Heart right ventricle (tissue), 16 donors: ENCODE data around the gene ARL15. TPM values are rescaled to one million over a fixed set of nuclear protein-coding genes. Genes with fewer than 3 reads are reported as not detected.

Source experiments
- ATAC-seq, 8 donors: fragments of 200-7000 bp; cut with Tn5 transposase; one replicate each; pipeline ENCODE4 v1.9.1; 2020; ENCODE audit warnings: mild to moderate bottlenecking in 8 of 8, moderate library complexity in 8 of 8, moderate number of reproducible peaks in 1 of 8
- DNase-seq, 2 donors: peaks; one replicate each; pipeline ENCODE4 v3.0.0-alpha.2; 2020
- H3K27ac ChIP-seq, 10 donors: fragments of 200-600 bp; sonication (generic) in 2 of 10; one replicate each; pipeline versions ENCODE4 v1.5.0 to v1.8.0; 2020 to 2022; ENCODE audit warnings: mild to moderate bottlenecking in 3 of 10
- H3K27me3 ChIP-seq, 7 donors: fragments of 200-600 bp; one replicate each; pipeline ENCODE4 v1.8.0; 2021 to 2022; ENCODE audit warnings: mild to moderate bottlenecking in 2 of 7
- H3K36me3 ChIP-seq, 9 donors: fragments of 200-600 bp; sonication (generic) in 1 of 9; one replicate each; pipeline versions ENCODE4 v1.5.0 to v1.8.0; 2020 to 2022; ENCODE audit warnings: mild to moderate bottlenecking in 2 of 9
- H3K4me1 ChIP-seq, 9 donors: fragments of 200-600 bp; sonication (generic) in 1 of 9; one replicate each; pipeline versions ENCODE4 v1.5.0 to v1.8.0; 2020 to 2022; ENCODE audit warnings: mild to moderate bottlenecking in 4 of 9
- H3K4me3 ChIP-seq, 10 donors: fragments of 200-600 bp; sonication (generic) in 2 of 10; one replicate each; pipeline versions ENCODE4 v1.5.0 to v1.8.0; 2020 to 2022; ENCODE audit warnings: mild to moderate bottlenecking in 7 of 10, moderate library complexity in 2 of 10
- H3K9me3 ChIP-seq, 11 donors: fragments of 200-600 bp in 10 of 11; sonication (generic) in 2 of 11; one replicate each; pipeline versions ENCODE4 v1.5.0 to v1.8.0; 2013 to 2022; ENCODE audit warnings: mild to moderate bottlenecking in 2 of 11, control low read depth in 1 of 11, moderate library complexity in 1 of 11
- WGBS, 2 donors: extraction: QIAGEN DNeasy Blood & Tissue Kit; methylation state at CpG; one replicate each; pipeline ENCODE4 v1.1.7; 2013; ENCODE audit warnings: inconsistent platforms in 1 of 2; 5-methylcytosine and 5-hydroxymethylcytosine counted together
- intact Hi-C, 10 donors: fragments of 100-400 bp; cut with DNase I; formaldehyde crosslinking; loops; one replicate each; pipeline versions ENCODE4 v1.11.1 to v1.14.2; 2022
- polyA plus RNA-seq, 2 donors: library from polyadenylated mRNA; stranded (reverse); fragments of 200-250 nt; gene quantifications; one replicate each; pipeline ENCODE4 v1.2.3, GENCODE V29; 2013
- total RNA-seq, 10 donors: library from RNA; stranded (reverse); fragmentation: NEBNext Ultra II Directional in 3 of 10; extraction: Animal tissue kit (Norgen Biotek cat#: 25700) in 3 of 10; gene quantifications; one replicate each; pipeline versions ENCODE4 v1.2.1 to v1.2.4, GENCODE V29; 2021 to 2023
- TF ChIP-seq, protein P1 (sequence below), 9 donors: fragments of 200-600 bp; sonication (generic) in 2 of 9; IDR thresholded peaks; one replicate each; pipeline versions ENCODE4 v1.5.0 to v1.8.0; 2021 to 2022; ENCODE audit warnings: antibody characterized with exemption in 9 of 9, mild to moderate bottlenecking in 5 of 9, moderate library complexity in 1 of 9
- donor health status: Arrhythmogenic right ventricular cardiomyopathy.
- donor health status: ischemic (EF 13 %, LVEDD 7.1; RV severe dilation, severe dysfunction).
- donor health status: healthy with polysubstance abuse.
- donor health status: DM: no; HTN: yes; CAD: no.
- donor health status: DM: no; HTN: no; CAD: no.
- donor health status: ischemic (EF 25% LVEDD 6.9; RV normal size, moderate dysfunction).
- donor health status: ischemic (EF 25% LVEDD 5.7; RV mildly dilated, moderate dysfunction).
- donor health status: healthy.
- donor health status: DM: yes; HTN: yes; CAD: no.
- donor health status: Ischemic cardiomyopathy.
- donor health status: ischemic (EF 35%, LVEDD 5.7; RV mildly dilated, moderate dysfunction).
- donor health status: nonischemic (EF 11% LVEDD 7.7; RV severe dilation, severe dysfunction).
- donor health status: DM: yes; HTN: yes; CAD: no.
- donor health status: PGD.
- donor health status: ischemic (EF 29% LVEDD 5.4; RV normal size, mild dysfunction).
- donor health status: nonischemic (EF 23%, LVEDD 6.1; RV moderate dilation, normal function).

The ARL15 gene
- total and polyA plus RNA-seq, 12 donors, result 7.8 to 31.8 (median 26.9) TPM

DNA sequence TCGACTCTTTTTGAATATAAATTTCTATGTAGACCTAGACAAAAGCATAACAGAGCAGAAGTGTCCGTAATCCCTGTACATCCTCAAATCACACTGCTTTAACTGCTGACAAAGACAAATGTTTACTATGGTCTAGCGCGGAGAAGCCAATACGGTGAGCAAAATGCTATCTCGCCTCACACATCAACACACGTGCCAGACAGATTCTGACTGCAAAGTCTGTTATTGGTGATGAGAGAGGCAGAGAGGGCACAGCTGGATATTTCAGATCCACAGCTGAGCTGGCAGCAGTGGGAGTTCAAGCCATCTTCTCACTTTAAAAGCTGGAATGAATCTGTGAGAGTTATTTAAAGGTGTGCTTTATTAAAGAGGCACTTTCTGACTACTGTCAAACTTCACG lies 124.3 kb downstream of the ARL15 start:
- no peak overlapping the region for H3K4me3 ChIP-seq
- TF ChIP-seq, protein P1, sequence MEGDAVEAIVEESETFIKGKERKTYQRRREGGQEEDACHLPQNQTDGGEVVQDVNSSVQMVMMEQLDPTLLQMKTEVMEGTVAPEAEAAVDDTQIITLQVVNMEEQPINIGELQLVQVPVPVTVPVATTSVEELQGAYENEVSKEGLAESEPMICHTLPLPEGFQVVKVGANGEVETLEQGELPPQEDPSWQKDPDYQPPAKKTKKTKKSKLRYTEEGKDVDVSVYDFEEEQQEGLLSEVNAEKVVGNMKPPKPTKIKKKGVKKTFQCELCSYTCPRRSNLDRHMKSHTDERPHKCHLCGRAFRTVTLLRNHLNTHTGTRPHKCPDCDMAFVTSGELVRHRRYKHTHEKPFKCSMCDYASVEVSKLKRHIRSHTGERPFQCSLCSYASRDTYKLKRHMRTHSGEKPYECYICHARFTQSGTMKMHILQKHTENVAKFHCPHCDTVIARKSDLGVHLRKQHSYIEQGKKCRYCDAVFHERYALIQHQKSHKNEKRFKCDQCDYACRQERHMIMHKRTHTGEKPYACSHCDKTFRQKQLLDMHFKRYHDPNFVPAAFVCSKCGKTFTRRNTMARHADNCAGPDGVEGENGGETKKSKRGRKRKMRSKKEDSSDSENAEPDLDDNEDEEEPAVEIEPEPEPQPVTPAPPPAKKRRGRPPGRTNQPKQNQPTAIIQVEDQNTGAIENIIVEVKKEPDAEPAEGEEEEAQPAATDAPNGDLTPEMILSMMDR (IDR thresholded peaks at IDR 0.05), result no peak
- ATAC-seq (no peak), DNase-seq (no peak)
- no peak overlapping the region for H3K27ac ChIP-seq
- no peaks in the 10 kb centered on the region for H3K27me3 ChIP-seq
- intact Hi-C loops, result no loop called here
- H3K36me3 ChIP-seq, result no peaks in the 10 kb centered on the region
- H3K4me1 ChIP-seq, result peaks cover 0 to 47% (median 27%) of the 10 kb centered on the region in 9 donors
- no peaks in the 10 kb centered on the region for H3K9me3 ChIP-seq
- WGBS, 2 donors, result 65 to 73% methylated on average over 8 of the region's 8 CpGs

DNA sequence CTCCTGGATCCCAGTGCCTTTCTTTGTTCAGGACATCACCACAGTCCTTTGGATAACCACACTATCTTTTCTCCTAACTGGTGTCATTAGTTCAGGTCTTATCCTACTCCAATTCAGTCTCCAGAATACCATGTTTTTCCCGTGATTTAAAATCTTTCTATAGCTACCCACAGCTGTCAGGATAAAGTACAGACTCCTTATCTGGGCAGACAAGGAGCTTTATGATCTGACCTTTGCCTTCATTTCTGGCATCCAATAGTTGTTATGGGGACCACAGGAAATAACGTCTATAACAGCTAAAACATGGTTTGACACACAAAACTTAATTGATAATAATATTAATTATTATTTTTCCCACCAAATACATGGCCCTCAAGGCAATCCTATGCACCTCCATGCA lies 125.6 kb downstream of the ARL15 start:
- DNase-seq (no peak), ATAC-seq (no peak)
- Histone ChIP-seq H3K27ac (no peak overlapping the region), H3K27me3 (no peaks in the 10 kb centered on the region), H3K36me3 (no peaks in the 10 kb centered on the region), H3K4me1 (peaks cover 0 to 55% (median 27%) of the 10 kb centered on the region in 9 donors), H3K4me3 (no peak overlapping the region), H3K9me3 (no peaks in the 10 kb centered on the region)
- TF ChIP-seq, protein P1 (IDR thresholded peaks at IDR 0.05), result no peak
- intact Hi-C loops, result no loop called here
- 54 to 59% methylated on average over 2 of the region's 2 CpGs for WGBS, 2 donors

DNA sequence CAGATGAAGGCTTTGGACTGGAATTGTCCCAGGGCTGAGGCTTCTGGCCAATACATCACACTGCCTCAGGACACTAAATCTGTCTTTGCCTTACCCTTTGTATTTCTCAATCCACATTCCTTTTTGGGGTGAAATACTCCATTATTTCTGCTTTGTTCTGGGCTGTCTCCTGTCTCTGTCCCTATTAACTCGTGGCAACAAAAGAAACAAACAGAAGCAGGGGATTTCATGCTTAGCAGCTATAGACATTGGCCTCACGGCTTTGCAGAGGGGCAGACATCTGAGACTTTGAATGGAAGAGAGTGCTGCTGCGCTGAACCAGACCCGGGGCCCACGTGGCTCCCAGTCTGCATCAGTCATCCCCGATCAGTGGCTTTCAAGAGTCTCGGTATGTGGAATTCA lies 129.7 kb downstream of the ARL15 start:
- no peaks in the 10 kb centered on the region for H3K27me3 ChIP-seq
- no peak overlapping the region for H3K4me3 ChIP-seq
- TF ChIP-seq, protein P1 (IDR thresholded peaks at IDR 0.05), result no peak
- H3K27ac ChIP-seq, result no peak overlapping the region
- H3K4me1 ChIP-seq, result peaks cover 0 to 55% (median 22%) of the 10 kb centered on the region in 9 donors
- ATAC-seq (no peak), DNase-seq (no peak)
- H3K36me3 ChIP-seq, result no peaks in the 10 kb centered on the region
- 84 to 86% methylated on average over 7 of the region's 7 CpGs for WGBS, 2 donors
- no peaks in the 10 kb centered on the region for H3K9me3 ChIP-seq
- intact Hi-C loops, result no loop called here

DNA sequence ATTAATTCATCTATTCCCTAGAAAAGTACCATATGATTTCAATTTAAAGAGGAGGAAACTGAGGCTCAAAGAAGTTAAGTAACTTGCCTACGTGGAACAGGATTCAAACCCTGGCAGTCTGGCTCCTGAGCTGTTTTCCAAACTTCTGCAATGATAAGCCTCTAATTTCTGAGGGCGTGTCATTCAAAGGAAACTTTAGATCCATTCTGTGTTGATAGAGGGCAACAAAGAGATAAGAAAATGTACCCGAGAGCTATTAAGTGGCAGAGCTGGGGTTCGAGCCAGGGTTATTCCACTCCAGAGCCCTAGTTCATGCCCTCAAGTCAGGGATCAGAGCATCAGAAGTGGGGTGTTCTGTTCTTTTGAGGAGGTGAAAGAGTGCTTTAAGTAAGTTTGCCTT lies 131.4 kb downstream of the ARL15 start:
- no peaks in the 10 kb centered on the region for H3K27me3 ChIP-seq
- no peak overlapping the region for H3K4me3 ChIP-seq
- ATAC-seq, result no peak
- 43 to 60% methylated on average over 4 of the region's 4 CpGs for WGBS, 2 donors
- H3K4me1 ChIP-seq, result peaks cover 0 to 42% (median 14%) of the 10 kb centered on the region in 9 donors
- no peaks in the 10 kb centered on the region for H3K9me3 ChIP-seq
- DNase-seq, result no peak
- H3K27ac ChIP-seq, result no peak overlapping the region
- H3K36me3 ChIP-seq, result no peaks in the 10 kb centered on the region
- intact Hi-C loops, result no loop called here
- TF ChIP-seq, protein P1 (IDR thresholded peaks at IDR 0.05), result no peak
